GM23248 (cell line): ENCODE data around the gene ANGPT4. TPM values are rescaled to one million over a fixed set of nuclear protein-coding genes. Genes with fewer than 3 reads are reported as not detected.

Experiments
- DNase-seq: peaks from one replicate; pipeline ENCODE4 v3.0.0-alpha.2; 2015
- H2AFZ ChIP-seq: fragments of 200-600 bp; sonication (generic); 2 replicates; pipeline ENCODE4 v1.6.1; 2016; ENCODE audit warnings: antibody characterized with exemption
- H3F3A ChIP-seq: fragments of 200-600 bp; sonication (generic); 2 replicates; pipeline ENCODE4 v1.6.1; 2016; ENCODE audit warnings: mild to moderate bottlenecking, antibody characterized with exemption, mixed run types; ENCODE audit not compliant: insufficient read depth
- H3K27ac ChIP-seq: fragments of 200-600 bp; sonication (generic); 2 replicates; pipeline ENCODE4 v1.5.1; 2016; ENCODE audit warnings: mild to moderate bottlenecking
- H3K27me3 ChIP-seq: fragments of 200-600 bp; sonication (generic); replicated peaks from 2 replicates; pipeline ENCODE4 v1.6.1; 2016; ENCODE audit warnings: mild to moderate bottlenecking; ENCODE audit not compliant: insufficient read depth
- H3K36me3 ChIP-seq: fragments of 200-600 bp; sonication (generic); 2 replicates; pipeline ENCODE4 v1.6.1; 2016; ENCODE audit warnings: low read depth, mild to moderate bottlenecking
- H3K4me1 ChIP-seq: fragments of 200-600 bp; sonication (generic); 2 replicates; pipeline ENCODE4 v1.6.1; 2016; ENCODE audit warnings: mild to moderate bottlenecking; ENCODE audit not compliant: insufficient read depth
- H3K4me2 ChIP-seq: fragments of 200-600 bp; sonication (generic); one replicate; pipeline ENCODE4 v1.6.1; 2016; ENCODE audit warnings: mild to moderate bottlenecking; ENCODE audit not compliant: unreplicated experiment
- H3K4me3 ChIP-seq: fragments of 200-600 bp; sonication (generic); 2 replicates; pipeline ENCODE4 v1.5.1; 2016; ENCODE audit warnings: mild to moderate bottlenecking
- H3K79me2 ChIP-seq: fragments of 200-600 bp; sonication (generic); 2 replicates; pipeline ENCODE4 v1.6.1; 2016; ENCODE audit warnings: mild to moderate bottlenecking; ENCODE audit not compliant: insufficient read depth
- H3K9ac ChIP-seq: fragments of 200-600 bp; sonication (generic); 2 replicates; pipeline ENCODE4 v1.6.1; 2016; ENCODE audit warnings: mild to moderate bottlenecking
- H3K9me2 ChIP-seq: fragments of 200-600 bp; sonication (generic); 2 replicates; pipeline ENCODE4 v1.6.1; 2016; ENCODE audit warnings: mixed run types, mild to moderate bottlenecking, moderate library complexity; ENCODE audit not compliant: insufficient read depth
- H3K9me3 ChIP-seq: fragments of 200-600 bp; sonication (generic); one replicate; pipeline ENCODE4 v1.6.1; 2017; ENCODE audit warnings: low read depth
- H4K20me1 ChIP-seq: fragments of 200-600 bp; sonication (generic); 2 replicates; pipeline ENCODE4 v1.6.0; 2016; ENCODE audit not compliant: insufficient read depth
- EZH2 ChIP-seq: fragments of 200-600 bp; sonication (generic); IDR thresholded peaks from 2 replicates; pipeline ENCODE4 v1.6.1; 2018; ENCODE audit warnings: antibody characterized with exemption, mild to moderate bottlenecking; ENCODE audit not compliant: insufficient read depth, poor library complexity, severe bottlenecking
- EZH2phosphoT487 ChIP-seq: fragments of 200-600 bp; sonication (generic); IDR thresholded peaks from 2 replicates; pipeline ENCODE4 v1.6.1; 2018; ENCODE audit warnings: antibody characterized with exemption, moderate library complexity, mild to moderate bottlenecking, low read depth; ENCODE audit not compliant: insufficient read depth
- WGBS, 2 experiments: methylation state at CpG; one replicate each; pipeline ENCODE4 v1.1.6; 2015 to 2017; ENCODE audit warnings: low lambda C conversion rate in 2 of 2, low coverage in 1 of 2; ENCODE audit errors: missing lambda C conversion rate in 2 of 2; 5-methylcytosine and 5-hydroxymethylcytosine counted together
- in situ Hi-C: fragments of 300-500 bp; cut with MboI; formaldehyde crosslinking; loops from 2 replicates; pipeline ENCODE4 v1.15.0; 2020
- polyA plus RNA-seq: library from polyadenylated mRNA; unstranded; fragments of >200 nt; fragmentation: Nextera tagmentation; extraction: Ambion mirVana; gene quantifications from 2 replicates; pipeline ENCODE4 v1.2.1, GENCODE V29; 2016
- total RNA-seq: library from RNA; depleted of rRNA; stranded (reverse); fragments of >200 nt; shearing (Covaris generic); gene quantifications from 2 replicates; pipeline ENCODE4 v1.2.3, GENCODE V29; 2014; rRNA removed

The ANGPT4 gene
- total RNA-seq (not detected in 2 replicates), polyA plus RNA-seq (not detected in 2 replicates)

- Histone ChIP-seq H3K9me2 (no peaks in the 10 kb centered on the region), H3K36me3 (no peaks in the 10 kb centered on the region), H4K20me1 (no peaks in the 10 kb centered on the region), H2AFZ (no peak within 1 kb of the TSS), H3K79me2 (no peaks in the 10 kb centered on the region), H3F3A (no peaks in the 10 kb centered on the region), H3K4me1 (no peaks in the 10 kb centered on the region), H3K4me2 (no peak within 1 kb of the TSS), H3K4me3 (no peak within 1 kb of the TSS), H3K9me3 (no peaks in the 10 kb centered on the region), H3K9ac (no peak within 1 kb of the TSS), H3K27ac (no peak within 1 kb of the TSS), H3K27me3 (peaks cover 8% of the 10 kb centered on the region)
- TF ChIP-seq EZH2 (no peak), EZH2phosphoT487 (no peak)
- in situ Hi-C loops, result no loop called here
- 13 to 19% methylated on average over 14 to 18 of the region's 18 CpGs for WGBS, 2 experiments
- DNase-seq, result peak; percentile 27
Measured at GRCh38 chr20:916125-916799, at the start of gene ANGPT4. Gene ANGPT4 (minus strand): TSS chr20:916334. CDS start chr20:916214, 120 bp downstream.

- H3K4me1 ChIP-seq, result no peaks in the 10 kb centered on the region
- in situ Hi-C loops, result no loop called here
- TF ChIP-seq EZH2 (no peak), EZH2phosphoT487 (no peak)
- no peaks in the 10 kb centered on the region for H3K9me3 ChIP-seq
- H3K9me2 ChIP-seq, result no peaks in the 10 kb centered on the region
- H3K79me2 ChIP-seq, result no peaks in the 10 kb centered on the region
- WGBS, 2 experiments, result 84 to 90% methylated on average over 10 of the region's 10 CpGs
- H3K27me3 ChIP-seq, result no peaks in the 10 kb centered on the region
- H3K4me3 ChIP-seq, result no peak overlapping the region
- DNase-seq, result no peak
- H3K27ac ChIP-seq, result no peak overlapping the region
- no peak overlapping the region for H2AFZ ChIP-seq
- no peaks in the 10 kb centered on the region for H3F3A ChIP-seq
- H3K4me2 ChIP-seq, result no peak overlapping the region
- no peaks in the 10 kb centered on the region for H4K20me1 ChIP-seq
- H3K9ac ChIP-seq, result no peak overlapping the region
- H3K36me3 ChIP-seq, result no peaks in the 10 kb centered on the region
Measured at GRCh38 chr20:963795-964194, 47.7 kb upstream of the ANGPT4 start.

- Histone ChIP-seq H3K79me2 (no peaks in the 10 kb centered on the region), H3K9ac (no peak overlapping the region), H4K20me1 (no peaks in the 10 kb centered on the region), H2AFZ (no peak overlapping the region), H3K4me1 (no peaks in the 10 kb centered on the region), H3K4me3 (no peak overlapping the region), H3K27ac (no peak overlapping the region), H3K9me3 (no peaks in the 10 kb centered on the region), H3F3A (no peaks in the 10 kb centered on the region), H3K27me3 (0 out of 2 replicates have a peak, but pooled peaks cover 3% of the 10 kb centered on the region), H3K4me2 (no peak overlapping the region), H3K36me3 (no peaks in the 10 kb centered on the region), H3K9me2 (no peaks in the 10 kb centered on the region)
- in situ Hi-C loops, result no loop called here
- WGBS, 2 experiments, result 84% methylated on average over 8 of the region's 8 CpGs
- DNase-seq, result no peak
- TF ChIP-seq EZH2 (no peak), EZH2phosphoT487 (no peak)
Measured at GRCh38 chr20:962683-963082, 46.5 kb upstream of the ANGPT4 start.

GRCh38 chr20:962223-962622 is 46.1 kb upstream of the ANGPT4 start:
- no peak for DNase-seq
- no peak overlapping the region for H2AFZ ChIP-seq
- no peaks in the 10 kb centered on the region for H3K9me3 ChIP-seq
- 51 to 62% methylated on average over 3 of the region's 3 CpGs for WGBS, 2 experiments
- no peak overlapping the region for H3K4me2 ChIP-seq
- no peak overlapping the region for H3K4me3 ChIP-seq
- no peaks in the 10 kb centered on the region for H3K9me2 ChIP-seq
- TF ChIP-seq EZH2phosphoT487, result no peak
- no peak for TF ChIP-seq EZH2
- no peaks in the 10 kb centered on the region for H3K79me2 ChIP-seq
- H3K27me3 ChIP-seq, result 0 out of 2 replicates have a peak, but pooled peaks cover 6% of the 10 kb centered on the region
- H4K20me1 ChIP-seq, result no peaks in the 10 kb centered on the region
- H3K4me1 ChIP-seq, result no peaks in the 10 kb centered on the region
- no peaks in the 10 kb centered on the region for H3K36me3 ChIP-seq
- no peaks in the 10 kb centered on the region for H3F3A ChIP-seq
- in situ Hi-C loops, result no loop called here
- no peak overlapping the region for H3K9ac ChIP-seq
- no peak overlapping the region for H3K27ac ChIP-seq
